HG03196 (cell line): Measurements from ENCODE around the gene REG3G.

Source experiments
- ATAC-seq: cut with Tn5 transposase; IDR thresholded peaks from one replicate; pipeline ENCODE4 v1.9.1; 2021; ENCODE audit not compliant: unreplicated experiment

The REG3G gene

DNA sequence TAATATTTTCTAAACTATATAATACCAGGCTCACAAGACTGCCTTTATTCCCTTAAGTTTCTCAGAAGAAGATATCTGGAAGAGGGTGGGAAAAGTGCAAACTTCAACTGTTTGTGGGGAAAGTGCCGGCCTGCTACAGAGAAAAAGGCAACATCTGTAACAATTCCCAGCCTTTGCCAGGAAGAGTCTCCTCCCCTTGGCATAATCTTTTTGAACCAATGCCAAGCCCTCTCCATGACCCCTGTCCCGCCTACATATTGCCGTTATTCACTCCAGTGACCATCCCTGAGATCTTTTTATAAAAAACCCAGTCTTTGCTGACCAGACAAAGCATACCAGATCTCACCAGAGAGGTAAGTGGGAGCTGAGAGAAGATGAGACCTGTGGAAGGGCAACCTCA lies at the start of gene REG3G:
Gene REG3G, plus strand, starts transcription at position 282 of the 400 bp plus-strand sequence. CDS start 392 bp downstream, outside the sequence.
- ATAC-seq: no peak

DNA sequence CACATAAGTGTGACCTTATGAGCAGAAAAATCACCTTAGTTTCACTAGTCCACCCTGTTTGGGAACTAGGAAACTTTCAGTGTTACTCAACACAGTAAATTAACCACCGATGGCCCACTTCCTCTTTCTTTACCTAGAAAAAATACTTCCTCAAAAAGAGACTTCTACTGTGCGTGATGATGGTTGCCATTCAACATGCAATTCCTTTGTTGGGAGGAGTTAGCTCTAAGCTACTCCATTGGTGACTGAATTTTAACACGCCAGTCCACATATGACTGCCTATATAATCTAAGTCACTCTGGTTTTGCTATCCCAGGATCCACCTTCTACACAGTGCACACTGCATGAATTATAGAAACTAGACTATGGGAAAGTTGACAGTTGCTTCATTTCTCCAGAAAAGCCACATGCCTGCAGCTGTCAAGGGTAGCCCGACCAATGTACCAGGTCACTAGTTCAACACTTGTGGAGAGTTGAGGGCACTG lies 47.8 kb upstream of the REG3G start:
- ATAC-seq: peak; percentile 96

DNA sequence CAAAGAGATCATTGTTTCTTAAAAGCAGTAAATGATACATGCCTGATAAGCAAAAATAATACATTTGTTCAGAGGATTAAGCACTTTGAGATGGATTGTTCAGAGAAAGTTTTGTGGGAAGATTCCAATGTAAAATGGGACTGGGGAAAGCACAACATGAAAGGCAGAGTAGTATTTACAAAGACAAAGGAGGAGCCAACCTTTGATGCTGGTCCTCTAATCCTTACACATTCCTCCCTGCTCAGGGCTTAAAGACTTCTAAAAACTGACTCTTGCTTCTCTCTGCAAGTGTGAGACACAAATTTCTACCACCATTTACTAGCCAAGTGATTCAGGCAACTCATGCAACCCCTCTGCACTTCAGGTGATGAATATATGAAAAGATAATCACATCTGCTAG lies 47.2 kb upstream of the REG3G start:
- ATAC-seq: no peak

DNA sequence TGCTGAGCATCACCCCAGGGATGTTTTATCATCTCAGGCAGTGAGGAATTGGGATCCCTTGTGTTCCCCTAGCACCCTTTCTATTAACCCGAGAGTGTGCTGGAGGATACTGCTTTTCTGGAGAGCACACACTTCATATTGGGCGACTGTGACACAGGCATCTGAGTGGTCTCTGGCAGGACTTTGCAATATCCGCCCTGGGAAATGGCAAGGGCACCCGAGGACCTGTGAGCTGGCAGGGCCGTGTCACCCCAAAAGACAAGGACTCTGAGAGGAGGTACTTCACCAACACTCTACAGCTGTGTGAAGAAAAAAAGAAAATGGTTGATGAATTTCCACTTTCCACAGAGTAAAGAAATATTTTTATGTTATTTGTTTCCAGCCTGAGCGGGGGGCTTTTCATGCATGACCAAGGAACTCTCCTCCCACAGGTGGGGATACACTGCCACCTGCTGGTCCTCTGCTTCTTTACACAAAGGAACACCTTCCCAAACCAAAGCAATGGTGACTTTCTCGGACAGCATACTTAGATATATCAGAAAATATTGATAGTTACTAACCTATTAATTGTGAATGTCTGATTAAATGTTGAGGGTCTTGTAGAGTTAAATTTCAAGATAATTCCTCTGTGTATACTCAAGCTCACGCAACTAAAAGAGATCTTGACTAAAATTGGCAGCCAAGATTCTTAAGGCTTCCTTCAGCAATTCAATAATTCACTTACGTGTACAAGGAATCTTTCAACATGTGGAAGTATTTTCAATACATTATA lies 45.9 kb upstream of the REG3G start:
- peak; percentile 32 for ATAC-seq

DNA sequence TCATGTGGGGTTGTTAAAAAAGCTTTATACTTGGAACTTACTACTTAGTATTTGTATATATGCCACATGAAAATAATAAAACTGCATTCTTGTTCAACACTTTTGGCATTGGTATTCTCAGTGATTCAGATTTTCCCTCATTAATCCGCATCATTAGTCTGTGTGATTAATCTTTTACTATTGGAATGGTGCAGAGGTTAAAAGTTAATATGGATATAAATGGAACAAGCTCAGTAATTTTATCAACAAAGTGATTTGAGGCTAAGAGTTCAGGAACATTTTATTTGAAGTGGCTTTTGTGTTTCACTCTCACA lies 45.4 kb upstream of the REG3G start:
- no peak for ATAC-seq

DNA sequence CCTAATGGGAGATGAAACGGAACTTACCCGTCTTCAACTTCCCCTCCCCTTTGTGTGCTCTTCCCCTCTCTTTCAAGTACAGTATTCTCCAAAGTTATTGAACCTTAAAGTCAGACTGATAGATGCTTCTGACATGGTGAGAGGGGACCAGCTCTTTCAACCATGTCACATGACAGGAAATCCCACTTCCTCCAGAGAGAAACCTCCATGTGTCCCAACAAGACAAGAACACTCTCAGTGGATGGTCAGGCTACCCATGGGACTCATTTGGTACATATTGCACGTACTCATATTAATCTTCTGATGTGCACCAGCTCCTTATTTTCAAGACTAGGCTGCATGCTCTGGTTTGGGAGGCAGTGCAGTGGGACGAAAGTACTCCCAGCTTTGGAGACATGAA lies 44.6 kb upstream of the REG3G start:
- no peak for ATAC-seq

DNA sequence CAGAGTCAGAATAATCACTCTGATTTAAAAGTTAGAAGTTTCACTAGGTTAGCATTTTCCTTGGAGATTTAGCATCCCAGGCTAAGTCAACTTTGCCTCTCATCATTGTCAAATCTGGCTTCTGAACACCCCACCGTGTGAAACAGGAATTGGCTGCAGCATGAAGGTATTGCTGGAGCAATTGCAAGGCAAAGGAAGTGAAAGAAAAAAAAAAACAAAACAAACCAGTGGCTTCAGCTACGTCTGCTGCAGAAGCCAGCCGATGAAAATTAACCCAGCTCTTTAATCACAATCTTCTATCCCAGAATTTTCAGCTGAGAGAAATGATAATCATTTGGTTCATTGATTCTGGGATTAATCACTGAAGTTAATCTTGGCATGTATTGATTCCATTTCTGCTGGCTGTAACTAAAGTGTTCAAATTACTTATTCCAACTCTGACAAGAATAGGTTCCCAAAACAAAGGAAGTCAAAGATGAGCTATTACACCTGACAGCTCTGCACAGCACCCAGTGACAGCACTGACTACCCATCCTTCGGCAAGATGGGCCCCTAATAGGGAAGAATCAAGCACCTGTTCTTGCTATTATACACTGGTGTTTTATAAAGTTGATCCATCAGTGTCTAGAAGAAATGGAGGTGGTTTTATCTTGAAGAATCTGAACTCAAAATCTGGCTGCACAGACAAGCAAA lies 42.7 kb upstream of the REG3G start:
- ATAC-seq: no peak

DNA sequence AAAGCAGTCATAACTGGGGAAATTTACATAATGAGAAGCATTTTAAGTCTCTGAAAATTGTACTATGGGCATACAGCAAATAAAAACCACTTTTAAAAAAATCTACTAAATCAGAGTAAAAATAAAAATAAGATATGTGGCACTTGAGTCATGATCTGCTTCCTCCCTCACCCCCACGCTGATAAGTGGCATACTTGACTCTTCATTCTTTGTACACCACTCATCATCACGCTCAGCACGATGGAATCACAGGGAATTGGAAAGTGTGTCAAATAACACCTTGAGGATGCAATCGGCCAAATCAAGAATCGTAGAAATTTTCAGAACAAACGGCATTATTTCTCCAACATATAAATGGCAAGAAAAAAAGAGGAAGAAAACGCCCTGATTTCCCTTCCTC lies 41.1 kb upstream of the REG3G start:
- no peak for ATAC-seq

DNA sequence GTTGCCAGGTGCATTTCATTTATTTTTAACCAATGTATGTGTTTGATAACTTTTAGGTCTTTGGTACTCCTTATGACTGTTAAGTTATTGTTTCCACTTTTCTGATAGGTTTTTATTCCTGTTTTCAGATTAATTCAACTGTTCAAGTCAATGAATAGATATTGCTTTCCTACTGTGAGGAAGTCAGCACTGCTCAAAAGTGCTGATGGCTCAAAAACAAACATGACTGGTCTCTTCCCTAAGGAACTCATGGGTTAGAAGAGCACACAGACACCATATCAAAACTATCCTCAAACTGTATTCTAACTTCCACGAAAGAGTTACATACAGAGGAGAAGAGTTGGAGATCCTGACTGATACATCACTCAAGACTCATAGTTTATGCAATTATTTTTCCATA lies 39.9 kb upstream of the REG3G start:
- ATAC-seq: no peak

DNA sequence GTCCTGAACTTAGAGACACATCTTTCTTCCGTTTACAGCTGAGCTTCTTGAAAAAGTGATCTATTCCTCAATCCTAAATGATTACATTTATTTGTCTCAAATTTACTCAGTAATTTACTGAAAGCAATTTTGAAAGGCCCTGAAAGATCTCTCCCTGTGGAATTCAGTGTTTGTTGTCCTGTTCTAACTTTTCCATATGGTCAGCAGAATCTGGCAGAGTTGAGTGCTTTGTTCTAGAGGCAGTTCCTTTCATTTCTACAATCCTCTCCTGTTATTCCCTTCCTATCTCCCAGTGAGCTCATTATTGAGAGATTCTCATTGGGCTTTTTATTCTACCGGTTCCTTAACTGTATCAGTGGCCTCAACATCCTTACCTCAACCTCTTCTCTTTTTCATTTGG lies 36.5 kb upstream of the REG3G start:
- ATAC-seq: no peak

DNA sequence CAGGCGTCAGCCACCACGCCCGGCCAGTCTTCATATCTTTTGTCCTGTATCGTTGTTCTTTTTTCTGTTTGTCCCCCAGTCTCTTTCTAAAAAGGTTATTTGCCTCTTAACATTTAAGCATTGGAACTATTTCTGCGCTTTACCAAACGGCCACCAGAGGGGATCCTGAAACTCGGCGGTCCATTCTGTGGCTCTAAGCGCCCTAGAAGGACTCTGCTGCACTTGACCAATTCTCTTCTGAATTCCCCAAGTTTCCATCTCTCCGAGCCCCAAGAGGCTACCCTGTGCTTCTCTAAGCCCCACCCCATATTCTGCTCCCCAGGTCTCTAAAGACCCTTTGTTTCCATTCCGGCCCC lies 33.1 kb upstream of the REG3G start:
- no peak for ATAC-seq

DNA sequence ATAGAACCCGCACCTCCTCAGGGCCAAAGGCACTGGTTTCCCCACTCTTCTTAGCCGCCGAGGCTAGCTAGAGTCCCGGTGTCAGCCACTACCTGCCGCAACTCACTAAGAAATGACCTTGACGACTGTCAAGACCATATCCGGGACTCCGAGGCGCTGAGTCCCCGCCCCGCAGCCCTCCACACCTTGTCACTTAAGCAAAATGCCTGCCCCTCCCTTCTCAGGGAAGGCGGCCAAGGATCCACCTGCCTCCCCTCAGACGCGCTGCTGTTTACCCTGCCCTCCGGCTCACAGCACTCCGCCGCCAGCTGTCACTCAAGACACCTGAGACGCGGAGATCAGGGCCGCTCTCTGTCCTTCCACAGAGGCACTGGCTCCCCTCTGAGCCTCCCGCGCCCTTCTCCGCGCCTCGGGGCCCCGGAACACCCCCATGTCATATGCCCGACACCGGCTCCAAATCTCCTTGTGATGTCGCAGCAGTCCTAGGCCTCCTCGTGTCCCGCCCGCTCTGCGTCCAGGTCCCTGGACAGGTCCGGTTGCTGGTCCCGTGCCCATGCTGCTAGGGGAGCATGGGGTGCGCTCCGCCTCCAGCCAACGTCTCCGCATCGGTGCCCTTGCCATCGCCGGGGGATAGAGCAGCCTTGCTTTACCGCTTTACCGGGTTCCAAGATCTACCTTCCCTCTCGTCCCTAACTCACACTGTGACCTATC lies 32.5 kb upstream of the REG3G start:
- ATAC-seq: no peak

DNA sequence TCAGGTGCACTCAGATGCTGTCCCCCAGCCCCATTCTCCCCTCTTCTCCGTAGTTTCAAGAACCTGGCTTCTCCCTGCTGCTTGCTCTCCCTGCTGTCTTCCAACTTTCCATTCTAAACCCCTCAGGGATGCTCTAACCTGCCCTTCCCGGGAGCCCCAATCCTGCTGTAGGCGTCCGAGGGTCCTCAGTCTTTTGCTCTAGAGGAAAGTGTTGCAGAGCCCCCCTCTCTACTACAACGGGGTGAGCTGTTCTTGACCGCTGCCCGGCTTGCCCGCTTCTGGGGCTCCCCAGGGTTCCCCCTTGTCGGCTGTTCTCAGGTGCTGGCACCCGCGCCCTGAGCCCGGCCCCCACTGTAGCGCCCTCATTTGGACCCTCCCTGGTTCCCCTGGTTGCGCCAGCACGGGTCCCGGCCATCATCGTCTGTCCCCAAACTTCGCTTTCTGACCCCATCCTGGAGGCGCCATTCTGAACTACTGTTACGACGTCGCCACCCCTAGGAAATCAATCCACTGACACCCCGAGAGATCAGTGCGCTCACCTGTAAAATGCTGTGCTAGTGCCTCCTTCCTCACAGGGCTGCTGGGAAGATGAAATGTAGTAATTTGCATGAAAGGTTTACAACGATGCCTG lies 31.9 kb upstream of the REG3G start:
- ATAC-seq: no peak

DNA sequence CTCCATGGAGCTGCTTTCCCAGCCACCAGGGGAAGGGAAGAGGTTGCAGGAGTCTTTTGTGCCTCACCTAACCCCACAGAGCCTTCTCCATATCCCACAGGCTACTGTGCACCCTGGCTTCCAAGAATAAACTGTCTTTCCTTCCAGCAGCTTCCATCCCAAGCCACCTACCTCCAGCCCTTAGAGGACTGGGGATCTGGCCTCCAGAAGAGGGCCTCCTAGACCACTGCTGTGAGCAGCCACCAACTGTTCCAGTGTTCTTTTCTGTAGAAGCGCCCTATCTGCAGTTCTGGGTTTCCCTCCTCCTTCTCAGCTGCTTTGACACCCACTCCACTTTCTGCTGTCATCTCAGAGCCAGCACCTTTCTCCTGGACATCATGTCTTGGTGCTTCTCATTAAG lies 30.7 kb upstream of the REG3G start:
- no peak for ATAC-seq

DNA sequence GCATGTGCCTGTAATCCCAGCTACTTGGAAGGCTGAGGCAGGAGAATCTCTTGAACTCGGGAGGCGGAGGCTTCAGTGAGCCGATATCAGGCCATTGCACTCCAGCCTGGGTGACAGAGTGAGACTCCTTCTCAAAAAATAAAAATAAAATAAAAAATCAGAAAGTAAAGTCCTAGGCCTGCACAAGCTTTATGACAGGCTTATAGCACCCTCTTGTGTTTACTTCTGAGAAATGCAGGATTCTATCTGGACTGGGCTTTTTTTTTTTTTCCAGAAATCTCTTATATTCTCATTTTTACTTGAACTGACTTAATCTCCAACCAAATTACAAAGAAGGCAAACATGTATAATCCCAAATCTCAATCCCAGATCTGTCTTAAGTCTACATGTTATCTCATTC lies 26.1 kb upstream of the REG3G start:
- no peak for ATAC-seq

DNA sequence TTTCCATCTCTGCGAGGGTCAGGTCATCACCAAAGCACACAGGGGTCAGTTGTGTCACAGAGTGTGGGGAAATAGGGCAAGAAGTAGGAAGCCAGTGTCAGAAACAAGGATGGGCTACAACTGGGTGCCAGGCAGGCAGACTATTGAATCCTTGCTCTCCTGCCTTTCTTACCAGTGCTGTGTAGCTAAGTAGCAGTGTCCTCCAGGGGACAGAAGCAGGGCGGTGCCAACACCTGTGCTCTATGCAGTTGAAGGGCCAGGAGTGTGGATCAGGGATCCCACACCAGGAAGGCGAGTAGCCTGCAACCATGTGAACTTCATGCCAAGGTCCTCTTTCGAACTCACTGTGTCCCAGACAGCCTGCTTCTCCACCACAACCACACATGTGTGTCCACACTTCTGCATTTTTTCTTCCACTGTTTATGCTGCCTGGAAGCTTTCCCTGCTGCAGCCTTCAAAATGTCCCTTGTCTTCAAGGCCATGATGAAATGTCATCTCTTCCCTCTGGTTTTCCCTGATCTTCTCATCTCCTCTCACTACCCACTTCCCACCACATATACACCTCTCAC lies 25.4 kb upstream of the REG3G start:
- no peak for ATAC-seq

DNA sequence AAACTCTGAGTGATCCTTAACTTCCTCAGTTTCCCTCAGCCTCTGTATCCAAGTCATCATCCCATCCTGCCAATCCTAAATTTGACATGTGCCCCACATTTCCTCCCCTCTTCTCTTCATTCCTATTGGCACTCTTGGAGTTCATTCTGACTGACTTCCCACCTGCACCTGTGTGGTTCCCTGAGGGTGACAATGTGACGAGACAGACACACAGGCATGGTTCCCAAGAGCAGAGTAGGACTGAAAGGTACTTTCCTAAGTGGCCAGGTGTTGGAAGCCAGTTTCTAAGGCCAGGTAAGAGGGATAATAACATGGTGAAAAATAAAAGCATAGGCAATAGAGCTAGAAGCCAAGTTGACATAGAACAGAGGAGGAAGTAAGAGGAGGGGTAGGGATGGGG lies 24.2 kb upstream of the REG3G start:
- no peak for ATAC-seq

DNA sequence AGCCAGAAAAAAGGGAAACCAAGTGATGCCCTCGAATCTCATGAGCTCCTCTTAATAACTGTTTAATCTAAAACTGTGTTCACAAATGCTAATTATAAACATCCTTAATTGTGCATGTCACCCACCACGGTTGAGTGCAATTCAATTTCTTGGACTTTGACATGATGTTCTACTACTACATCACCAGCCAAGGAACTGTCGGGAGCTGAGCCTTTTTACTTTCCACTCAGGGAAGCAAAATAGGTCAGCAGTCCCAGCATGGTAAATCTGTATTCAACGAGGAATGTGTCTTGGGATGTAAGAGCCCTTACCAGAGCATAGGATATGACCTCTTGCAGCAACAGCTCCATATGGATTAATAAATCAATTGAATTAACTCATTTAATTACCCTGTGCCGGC lies 20.8 kb upstream of the REG3G start:
- ATAC-seq: no peak

DNA sequence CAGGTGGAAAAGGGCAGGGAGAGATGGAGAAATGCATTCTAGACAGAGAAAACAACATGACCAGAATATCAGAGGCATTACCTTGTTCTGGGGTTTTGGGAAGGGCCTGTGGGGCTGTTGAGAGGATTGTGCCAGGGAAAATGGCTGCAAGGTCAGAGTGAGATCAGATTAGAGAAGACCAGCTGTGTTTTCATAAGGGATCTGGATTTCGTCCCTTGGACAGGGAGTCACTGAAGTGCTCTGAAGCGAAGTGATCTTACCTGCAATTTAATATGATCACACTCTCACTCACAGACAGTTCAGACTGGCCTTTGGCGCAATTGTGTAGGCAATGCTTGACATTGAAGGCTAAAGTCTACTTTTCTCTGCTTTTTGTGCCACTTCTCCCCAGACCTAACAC lies 20.3 kb upstream of the REG3G start:
- no peak for ATAC-seq

DNA sequence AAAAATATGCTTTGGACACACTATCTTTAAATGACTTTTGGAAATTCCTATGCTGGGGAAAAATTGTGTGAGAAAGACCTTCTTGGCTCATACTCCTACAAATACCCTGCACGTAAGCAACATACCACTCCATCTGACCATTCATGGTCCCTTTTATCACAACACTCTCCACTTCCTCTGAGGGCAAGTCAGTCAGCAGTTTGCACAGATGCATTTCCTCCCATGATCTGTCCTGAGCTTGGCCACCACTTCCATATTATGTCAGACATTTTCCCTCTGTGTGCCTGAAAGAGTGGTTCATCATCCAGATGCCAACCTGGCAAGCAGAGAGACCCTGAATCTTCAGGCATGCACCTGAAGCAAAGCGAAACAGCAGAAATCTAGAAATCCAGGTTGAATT lies 16.1 kb upstream of the REG3G start:
- no peak for ATAC-seq

DNA sequence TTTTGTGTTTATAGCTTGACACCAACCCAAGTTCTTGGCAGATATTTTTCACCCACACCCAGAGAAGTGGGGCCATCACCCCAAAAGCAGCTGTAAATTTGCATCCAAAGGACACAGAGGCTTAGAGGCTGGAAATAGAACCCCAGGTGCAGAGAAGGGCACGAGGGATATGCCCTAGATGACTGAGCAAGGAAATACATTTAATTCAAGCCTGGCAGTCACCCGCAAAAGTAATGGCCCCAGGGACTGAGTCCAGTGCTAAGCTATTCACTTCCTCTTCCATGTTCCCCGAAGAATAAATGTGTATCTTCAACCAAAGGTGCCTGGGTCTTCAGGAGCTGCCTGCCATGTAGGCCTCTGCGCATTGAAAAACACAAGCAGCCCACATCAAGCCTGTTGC lies 14.0 kb upstream of the REG3G start:
- ATAC-seq: no peak
